Measurements from ENCODE around the gene ITFG2. TPM values are rescaled to one million over a fixed set of nuclear protein-coding genes. Genes with fewer than 3 reads are reported as not detected.
A peak's percentile ranks its signal among the peaks of the same experiment; 100 is the strongest.

The ITFG2 gene
- total and polyA plus RNA-seq, 2 of the 13 experiments (the other 11 are each of a cell fraction or from before 2014, with no cell fraction given): 14.8 to 15.5 TPM

- TF ChIP-seq ZNF3 (CRISPR knock-in tag; IDR thresholded peaks at IDR 0.05): peak; percentile 92
- TF ChIP-seq, protein P1, sequence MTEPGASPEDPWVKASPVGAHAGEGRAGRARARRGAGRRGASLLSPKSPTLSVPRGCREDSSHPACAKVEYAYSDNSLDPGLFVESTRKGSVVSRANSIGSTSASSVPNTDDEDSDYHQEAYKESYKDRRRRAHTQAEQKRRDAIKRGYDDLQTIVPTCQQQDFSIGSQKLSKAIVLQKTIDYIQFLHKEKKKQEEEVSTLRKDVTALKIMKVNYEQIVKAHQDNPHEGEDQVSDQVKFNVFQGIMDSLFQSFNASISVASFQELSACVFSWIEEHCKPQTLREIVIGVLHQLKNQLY (CRISPR knock-in tag; IDR thresholded peaks at IDR 0.05): no peak
- no peak for TF ChIP-seq MYNN (CRISPR knock-in tag; IDR thresholded peaks at IDR 0.05; ENCODE audit: low read depth)
- peak; percentile 45; the same call in 1 of the 2 replicates for TF ChIP-seq SP4 (CRISPR knock-in tag; IDR thresholded peaks at IDR 0.05)
- TF ChIP-seq TEAD3 (CRISPR knock-in tag; optimal IDR thresholded peaks at IDR 0.05; ENCODE audit: borderline replicate concordance): peak; percentile 7
- TF ChIP-seq RNF219 (CRISPR knock-in tag; IDR thresholded peaks at IDR 0.05): 0 out of 2 replicates have a peak, but pooled peaks have one; percentile 43
- 0 out of 2 replicates have a peak, but pooled peaks have one; percentile 30 for TF ChIP-seq HOXD1 (CRISPR knock-in tag; IDR thresholded peaks at IDR 0.05)
Measured at GRCh38 chr12:2783936-2784600, 28.4 kb upstream of the ITFG2 start (continued).

DNA sequence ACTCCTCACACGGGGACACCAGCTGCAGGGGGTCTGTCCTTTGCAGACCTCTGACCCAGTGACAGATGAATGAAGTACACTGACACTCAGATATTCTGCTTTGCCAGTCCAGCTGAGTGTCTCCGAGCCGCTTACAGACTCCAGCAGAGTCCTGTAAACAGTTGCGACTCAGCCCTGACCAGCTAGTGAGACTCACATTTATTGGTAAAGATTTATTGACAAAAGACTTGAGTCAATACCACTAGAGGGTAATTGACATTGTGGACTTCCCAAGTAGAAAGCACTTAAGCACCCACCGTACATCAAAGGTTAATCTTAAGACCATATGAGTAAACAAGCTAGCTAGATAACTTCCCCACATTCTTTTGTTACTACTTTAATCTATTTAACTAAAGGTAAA, 27.5 kb upstream of the ITFG2 start:
- no TSS peak for BruUV-seq (replicated peaks)
- intact Hi-C loops (cut with micrococcal nuclease; ENCODE audit: unreplicated experiment): no loop called here
- H3K27ac ChIP-seq (ENCODE audit: extremely low read length, insufficient read depth, low read length): no peak overlapping the region
- peak; percentile 81 for TF ChIP-seq NR2F6 (IDR thresholded peaks at IDR 0.05)
- TF ChIP-seq NR2F6 (CRISPR knock-in tag; IDR thresholded peaks at IDR 0.05): no peak
- TF ChIP-seq HOXA5 (CRISPR knock-in tag; IDR thresholded peaks at IDR 0.05): no peak
- TF ChIP-seq, protein P2, sequence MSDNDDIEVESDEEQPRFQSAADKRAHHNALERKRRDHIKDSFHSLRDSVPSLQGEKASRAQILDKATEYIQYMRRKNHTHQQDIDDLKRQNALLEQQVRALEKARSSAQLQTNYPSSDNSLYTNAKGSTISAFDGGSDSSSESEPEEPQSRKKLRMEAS (IDR thresholded peaks at IDR 0.05): no peak
- no peak for TF ChIP-seq SSRP1 (CRISPR knock-in tag; IDR thresholded peaks at IDR 0.05)
- 0 out of 2 replicates have a peak, but pooled peaks have one; percentile 67 for TF ChIP-seq NR2F2 (IDR thresholded peaks at IDR 0.05; ENCODE audit: borderline replicate concordance, low read depth)
- TF ChIP-seq, protein P3, sequence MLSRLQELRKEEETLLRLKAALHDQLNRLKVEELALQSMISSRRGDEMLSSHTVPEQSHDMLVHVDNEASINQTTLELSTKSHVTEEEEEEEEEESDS (CRISPR knock-in tag; IDR thresholded peaks at IDR 0.05; ENCODE audit: borderline replicate concordance): no peak
- TF ChIP-seq TCF7 (IDR thresholded peaks at IDR 0.05; ENCODE audit: low read depth): peak; percentile 61; the same call in 1 of the 2 replicates
- no peak for TF ChIP-seq DBP (CRISPR knock-in tag; IDR thresholded peaks at IDR 0.05; ENCODE audit: not compliant biosample characterization)

More for the DNA sequence above, 27.5 kb upstream of the ITFG2 start:
- no peak overlapping the region for H2AFZ ChIP-seq (ENCODE audit: low read length)
- no peaks in the 10 kb centered on the region for H3K36me3 ChIP-seq (replicated peaks in 1 of 2; ENCODE audit: control insufficient read depth in 1 of 2, insufficient read depth in 2 of 2, low read length in 2 of 2)
- CTCF ChIA-PET (ENCODE audit: low intra/inter-chr PET ratio, low total read pairs): no interaction called here
- in situ Hi-C loops (cut with HindIII; ENCODE audit: extremely low pct_ligation_motif_present, low pct_unique_long_range_greater_than_20kb): no loop called here
- FAIRE-seq (no peak), DNase-seq (ENCODE audit: low spot score) (peak; percentile 31), ATAC-seq (peak; percentile 32; the same call in 1 of the 3 replicates)
- no peaks in the 10 kb centered on the region for H3K9me3 ChIP-seq (ENCODE audit: low read length)
- H3K79me2 ChIP-seq (ENCODE audit: insufficient read depth, low read length): no peaks in the 10 kb centered on the region
- no peak overlapping the region; the same call in 1 of the 2 replicates for H3K4me2 ChIP-seq (ENCODE audit: low read depth, low read length)
- POLR2A ChIA-PET: no interaction called here
- WGBS (ENCODE audit: low lambda C conversion rate): 5% methylated on average over 4 of the region's 5 CpGs
- peaks cover 1 to 28% of the 10 kb centered on the region in 2 experiments; a peak in 2 of 5 replicates for H3K27me3 ChIP-seq (ENCODE audit: control insufficient read depth in 1 of 2, insufficient read depth in 2 of 2, low read length in 2 of 2)
- no peak overlapping the region for H3K4me3 ChIP-seq (replicated peaks in 1 of 3; ENCODE audit: insufficient read depth in 1 of 3, low read depth in 2 of 3, low read length in 3 of 3)
- no peak overlapping the region for H3K9ac ChIP-seq (ENCODE audit: insufficient read depth, low read depth, low read length)
- no peaks in the 10 kb centered on the region for H4K20me1 ChIP-seq (ENCODE audit: insufficient read depth, low read length)
- H3K4me1 ChIP-seq (ENCODE audit: insufficient read depth, low read length): peaks cover 19% of the 10 kb centered on the region
